ENCODE measurements around the gene PDE4D. TPM values are rescaled to one million over a fixed set of nuclear protein-coding genes. Genes with fewer than 3 reads are reported as not detected.

The PDE4D gene
- total and polyA plus RNA-seq, 8 donors = 1.5 to 7.1 (median 3.1) TPM

- Histone ChIP-seq H3K4me3 (no peak overlapping the region), H3K4me1 (no peaks in the 10 kb centered on the region), H3K36me3 (no peaks in the 10 kb centered on the region), H3K27me3 (no peaks in the 10 kb centered on the region), H3K27ac (no peak overlapping the region), H3K9me3 (no peaks in the 10 kb centered on the region)
- peak; percentile 64 to 87 (median 86) for ATAC-seq
- intact Hi-C loops (cut with DNase I) = no loop called here
- 9% methylated on average over 7 of the region's 7 CpGs for WGBS, 2 donors
- peak; percentile 82 for FAIRE-seq
- TF ChIP-seq CTCF (IDR thresholded peaks at IDR 0.05) = peak; percentile 8 to 74 (median 46)
- DNase-seq = peak in 4 of 6 donors; percentile 20 to 55 (median 30)
Measured at GRCh38 chr5:59367791-59368394, 525.6 kb downstream of the PDE4D start.

GRCh38 chr5:59366784-59367183, 526.7 kb downstream of the PDE4D start:
- ATAC-seq (peak in 2 of 4 donors; percentile 43 to 74), DNase-seq (no peak), FAIRE-seq (no peak)
- no peak overlapping the region for H3K4me3 ChIP-seq
- H3K4me1 ChIP-seq = no peaks in the 10 kb centered on the region
- H3K36me3 ChIP-seq = no peaks in the 10 kb centered on the region
- H3K27me3 ChIP-seq = no peaks in the 10 kb centered on the region
- WGBS, 2 donors = 37 to 45% methylated on average over 4 of the region's 4 CpGs
- no peaks in the 10 kb centered on the region for H3K9me3 ChIP-seq
- intact Hi-C loops (cut with DNase I) = no loop called here
- H3K27ac ChIP-seq = no peak overlapping the region
- no peak for TF ChIP-seq CTCF (IDR thresholded peaks at IDR 0.05)

- no peaks in the 10 kb centered on the region for H3K36me3 ChIP-seq
- H3K27ac ChIP-seq = no peak overlapping the region
- H3K27me3 ChIP-seq = no peaks in the 10 kb centered on the region
- H3K4me1 ChIP-seq = peaks cover 0 to 9% (median 0%) of the 10 kb centered on the region in 3 donors
- no peak overlapping the region for H3K4me3 ChIP-seq
- H3K9me3 ChIP-seq = no peaks in the 10 kb centered on the region
- DNase-seq (no peak), ATAC-seq (no peak), FAIRE-seq (no peak)
- no peak for TF ChIP-seq CTCF (IDR thresholded peaks at IDR 0.05)
- 89 to 90% methylated on average over 2 of the region's 2 CpGs for WGBS, 2 donors
- intact Hi-C loops (cut with DNase I) = no loop called here
Measured at GRCh38 chr5:59362438-59362837, 531.1 kb downstream of the PDE4D start.

GRCh38 chr5:59361454-59361853, 532.1 kb downstream of the PDE4D start:
- no peaks in the 10 kb centered on the region for H3K36me3 ChIP-seq
- TF ChIP-seq CTCF (IDR thresholded peaks at IDR 0.05) = no peak
- H3K9me3 ChIP-seq = no peaks in the 10 kb centered on the region
- no peak overlapping the region for H3K4me3 ChIP-seq
- DNase-seq = no peak
- H3K4me1 ChIP-seq = peaks cover 0 to 9% (median 0%) of the 10 kb centered on the region in 3 donors
- no peak overlapping the region for H3K27ac ChIP-seq
- ATAC-seq = peak in 1 of 4 donors; percentile 26
- no peaks in the 10 kb centered on the region for H3K27me3 ChIP-seq
- WGBS, 2 donors = 76 to 88% methylated on average over 1 of the region's 1 CpG
- intact Hi-C loops (cut with DNase I) = no loop called here
- FAIRE-seq = no peak

DNA sequence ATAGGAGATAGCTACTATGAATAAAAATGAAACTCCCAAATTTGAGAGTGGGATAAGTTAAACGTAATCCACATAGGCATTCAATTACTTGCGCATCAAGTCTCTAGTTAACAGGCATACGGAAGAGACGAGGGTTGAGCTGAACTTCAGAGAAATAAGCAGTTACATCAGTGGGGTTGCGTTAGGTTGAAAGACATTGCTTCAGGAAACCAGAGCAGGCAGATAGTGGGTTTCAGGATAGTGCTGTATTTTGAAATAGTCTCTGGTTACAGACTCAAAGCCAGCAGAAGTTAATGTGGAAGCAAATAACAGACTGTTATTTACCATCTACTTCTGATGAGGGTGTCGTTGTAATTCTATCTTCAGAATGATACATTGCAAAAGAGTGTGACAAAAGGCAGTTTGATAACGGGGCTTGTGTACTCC, 533.4 kb downstream of the PDE4D start:
- WGBS, 2 donors = 90 to 92% methylated on average over 7 of the region's 7 CpGs
- H3K4me1 ChIP-seq = peaks cover 0 to 9% (median 0%) of the 10 kb centered on the region in 3 donors
- ATAC-seq (peak in 1 of 4 donors; percentile 26), FAIRE-seq (no peak), DNase-seq (no peak)
- H3K27me3 ChIP-seq = no peaks in the 10 kb centered on the region
- H3K36me3 ChIP-seq = no peaks in the 10 kb centered on the region
- no peaks in the 10 kb centered on the region for H3K9me3 ChIP-seq
- no peak for TF ChIP-seq CTCF (IDR thresholded peaks at IDR 0.05)
- H3K4me3 ChIP-seq = no peak overlapping the region
- intact Hi-C loops (cut with DNase I) = no loop called here
- no peak overlapping the region for H3K27ac ChIP-seq

Data from pancreas (tissue), 10 donors.